ELR (cell line): Measurements from ENCODE around the gene SNX17.
"Not testable (repeated sequence)": the region's sequence is repeated elsewhere in the genome, so short reads cannot be mapped to it uniquely, and the experiment has no call there.

ENCODE experiments used
- DNase-seq: peaks from one replicate; pipeline ENCODE4 v3.0.0-alpha.2; 2015; ENCODE audit warnings: low read depth

SNX17 gene

GRCh38 chr2:27400348-27401135 is 30.1 kb downstream of the SNX17 start:
- DNase-seq = no peak

GRCh38 chr2:27407798-27408491 is 37.5 kb downstream of the SNX17 start:
- DNase-seq = peak; percentile 79

GRCh38 chr2:27408601-27409320 is 38.3 kb downstream of the SNX17 start:
- peak; percentile 55 for DNase-seq

GRCh38 chr2:27409321-27410073 is 39.1 kb downstream of the SNX17 start, which contains the start of gene PPM1G:
PPM1G (minus strand) TSS chr2:27409591; CDS start chr2:27409422, 169 bp downstream.
- peak; percentile 94 for DNase-seq

GRCh38 chr2:27412419-27413152 is 42.2 kb downstream of the SNX17 start:
- no peak for DNase-seq

GRCh38 chr2:27416151-27416550 is 45.7 kb downstream of the SNX17 start:
- DNase-seq = no peak

- no peak for DNase-seq
These were observed 50.6 kb downstream of the SNX17 start for GRCh38 chr2:27420996-27421395.

GRCh38 chr2:27421660-27422250 is 51.3 kb downstream of the SNX17 start:
- DNase-seq = no peak

GRCh38 chr2:27422958-27423357 is 52.5 kb downstream of the SNX17 start:
- no peak for DNase-seq

GRCh38 chr2:27425039-27425438 is 54.6 kb downstream of the SNX17 start:
- not testable (repeated sequence) for DNase-seq
